Nephron (organoid): ENCODE measurements around the gene MAD1L1.

Source experiments
- H3K27ac Mint-ChIP-seq, 3 experiments: 2 replicates each; pipeline ENCODE4 v1.8.0; 2020; ENCODE audit warnings: mixed read lengths in 3 of 3, mild to moderate bottlenecking in 2 of 3, moderate library complexity in 1 of 3
- H3K27me3 Mint-ChIP-seq: 2 replicates; pipeline ENCODE4 v1.8.0; 2021; ENCODE audit warnings: low read depth, mild to moderate bottlenecking, moderate library complexity, mixed read lengths
- H3K36me3 Mint-ChIP-seq: 2 replicates; pipeline ENCODE4 v1.8.0; 2020; ENCODE audit warnings: low read depth, mixed read lengths
- H3K4me1 Mint-ChIP-seq: 2 replicates; pipeline ENCODE4 v1.8.0; 2020; ENCODE audit warnings: mixed read lengths
- H3K4me3 Mint-ChIP-seq, 3 experiments: 2 replicates each; pipeline ENCODE4 v1.8.0; 2020; ENCODE audit warnings: mild to moderate bottlenecking in 3 of 3, mixed read lengths in 3 of 3, moderate library complexity in 2 of 3
- H3K9me3 Mint-ChIP-seq: 2 replicates; pipeline ENCODE4 v1.8.0; 2020; ENCODE audit warnings: mixed read lengths
- TF ChIP-seq, protein P1 (sequence below), 3 experiments: fragments of 200-600 bp; sonication (generic); IDR thresholded peaks; one replicate each; pipeline ENCODE4 v1.5.0; 2021; ENCODE audit warnings: antibody characterized with exemption in 3 of 3; ENCODE audit not compliant: unreplicated experiment in 3 of 3

The MAD1L1 gene

DNA sequence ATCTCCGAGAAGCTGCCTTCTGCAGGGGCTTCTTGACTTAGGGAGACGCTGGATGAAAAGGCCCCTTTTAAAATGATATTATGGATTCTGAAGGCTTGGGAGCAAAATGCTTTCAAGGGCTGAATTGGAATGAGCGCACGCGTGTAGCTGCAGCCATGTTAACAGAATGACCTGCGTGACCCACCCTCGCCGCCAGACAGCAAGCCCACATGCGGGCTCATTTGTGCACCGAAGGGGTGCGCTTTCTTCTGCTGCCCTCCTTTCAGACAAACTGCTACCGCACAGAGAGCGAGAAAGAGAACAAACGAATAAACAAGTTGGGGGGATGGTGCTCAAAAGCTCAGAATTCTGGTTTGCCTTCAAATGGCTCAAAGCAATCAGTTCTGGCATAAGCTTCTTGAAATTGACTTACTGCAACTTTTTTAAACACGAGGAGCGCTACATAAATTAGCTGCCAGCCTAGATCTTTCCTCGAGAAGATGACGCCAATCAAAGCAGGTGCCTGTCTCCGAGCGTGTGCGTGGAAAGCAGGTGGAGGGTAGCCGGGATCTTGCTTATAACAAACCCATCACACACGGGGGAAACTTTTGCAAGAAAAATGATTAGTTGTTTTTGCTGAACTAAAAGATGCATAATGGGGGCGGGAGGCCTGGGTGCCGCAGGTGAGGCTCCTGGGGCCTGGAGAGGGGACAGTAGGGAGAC, 268.4 kb downstream of the MAD1L1 start:
- H3K27me3 Mint-ChIP-seq, result peaks cover under 1% of the 10 kb centered on the region
- no peak overlapping the region for H3K27ac Mint-ChIP-seq
- TF ChIP-seq, protein P1, sequence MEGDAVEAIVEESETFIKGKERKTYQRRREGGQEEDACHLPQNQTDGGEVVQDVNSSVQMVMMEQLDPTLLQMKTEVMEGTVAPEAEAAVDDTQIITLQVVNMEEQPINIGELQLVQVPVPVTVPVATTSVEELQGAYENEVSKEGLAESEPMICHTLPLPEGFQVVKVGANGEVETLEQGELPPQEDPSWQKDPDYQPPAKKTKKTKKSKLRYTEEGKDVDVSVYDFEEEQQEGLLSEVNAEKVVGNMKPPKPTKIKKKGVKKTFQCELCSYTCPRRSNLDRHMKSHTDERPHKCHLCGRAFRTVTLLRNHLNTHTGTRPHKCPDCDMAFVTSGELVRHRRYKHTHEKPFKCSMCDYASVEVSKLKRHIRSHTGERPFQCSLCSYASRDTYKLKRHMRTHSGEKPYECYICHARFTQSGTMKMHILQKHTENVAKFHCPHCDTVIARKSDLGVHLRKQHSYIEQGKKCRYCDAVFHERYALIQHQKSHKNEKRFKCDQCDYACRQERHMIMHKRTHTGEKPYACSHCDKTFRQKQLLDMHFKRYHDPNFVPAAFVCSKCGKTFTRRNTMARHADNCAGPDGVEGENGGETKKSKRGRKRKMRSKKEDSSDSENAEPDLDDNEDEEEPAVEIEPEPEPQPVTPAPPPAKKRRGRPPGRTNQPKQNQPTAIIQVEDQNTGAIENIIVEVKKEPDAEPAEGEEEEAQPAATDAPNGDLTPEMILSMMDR (IDR thresholded peaks at IDR 0.05; ENCODE audit: unreplicated experiment in 3 of 3), result no peak
- no peak overlapping the region for H3K4me3 Mint-ChIP-seq
- peaks cover 5% of the 10 kb centered on the region for H3K9me3 Mint-ChIP-seq
- no peaks in the 10 kb centered on the region for H3K4me1 Mint-ChIP-seq
- peaks cover 44% of the 10 kb centered on the region for H3K36me3 Mint-ChIP-seq

DNA sequence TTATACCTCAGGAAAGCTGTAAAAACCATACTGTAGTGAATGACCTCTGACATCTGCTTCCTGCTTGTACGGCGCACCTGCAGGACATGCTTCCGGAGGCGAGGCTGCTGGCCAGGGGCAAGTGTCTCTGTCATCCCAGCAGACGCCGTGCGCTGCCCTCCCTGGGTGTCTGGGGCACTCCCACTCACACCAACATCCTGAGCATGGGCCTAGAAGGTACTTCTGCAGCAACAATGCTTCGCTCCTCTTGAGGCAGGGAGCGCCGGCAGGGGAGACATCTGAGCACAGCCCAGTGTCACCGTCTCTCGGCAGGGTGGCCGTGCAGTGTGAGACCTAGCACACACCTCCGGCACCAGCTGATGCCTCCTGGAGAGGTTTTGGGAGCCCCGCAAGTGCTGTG, 269.2 kb downstream of the MAD1L1 start:
- H3K27me3 Mint-ChIP-seq, result peaks cover 4% of the 10 kb centered on the region
- no peak overlapping the region for H3K27ac Mint-ChIP-seq
- peaks cover 6% of the 10 kb centered on the region for H3K9me3 Mint-ChIP-seq
- no peaks in the 10 kb centered on the region for H3K4me1 Mint-ChIP-seq
- no peak overlapping the region for H3K4me3 Mint-ChIP-seq
- TF ChIP-seq, protein P1 (IDR thresholded peaks at IDR 0.05; ENCODE audit: unreplicated experiment in 3 of 3), result no peak
- peaks cover 45% of the 10 kb centered on the region for H3K36me3 Mint-ChIP-seq

DNA sequence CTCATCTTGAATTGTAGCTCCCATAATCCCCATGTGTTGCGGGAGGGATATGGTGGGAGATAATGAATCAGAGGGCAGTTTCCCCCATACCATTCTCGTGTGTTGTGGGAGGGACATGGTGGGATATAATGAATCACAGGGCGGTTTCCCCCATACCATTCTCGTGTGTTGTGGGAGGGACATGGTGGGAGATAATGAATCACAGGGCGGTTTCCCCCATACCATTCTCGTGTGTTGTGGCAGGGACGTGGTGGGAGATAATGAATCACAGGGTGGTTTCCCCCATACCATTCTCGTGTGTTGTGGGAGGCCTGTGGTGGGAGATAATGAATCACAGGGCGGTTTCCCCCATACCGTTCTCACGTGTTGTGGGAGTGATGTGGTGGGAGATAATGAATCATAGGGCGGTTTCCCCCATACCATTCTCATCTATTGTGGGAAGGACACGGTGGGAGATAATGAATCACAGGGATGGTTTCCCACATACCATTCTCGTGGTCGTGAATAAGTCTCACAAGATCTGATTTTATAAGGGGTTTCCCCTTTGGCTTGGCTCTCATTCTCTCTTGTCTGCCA, 271.0 kb downstream of the MAD1L1 start:
- Mint-ChIP-seq H3K27ac (no peak overlapping the region), H3K9me3 (peaks cover 8% of the 10 kb centered on the region), H3K4me3 (no peak overlapping the region), H3K36me3 (peaks cover 37% of the 10 kb centered on the region), H3K27me3 (peaks cover 4% of the 10 kb centered on the region), H3K4me1 (no peaks in the 10 kb centered on the region)
- TF ChIP-seq, protein P1 (IDR thresholded peaks at IDR 0.05; ENCODE audit: unreplicated experiment in 3 of 3), result no peak

DNA sequence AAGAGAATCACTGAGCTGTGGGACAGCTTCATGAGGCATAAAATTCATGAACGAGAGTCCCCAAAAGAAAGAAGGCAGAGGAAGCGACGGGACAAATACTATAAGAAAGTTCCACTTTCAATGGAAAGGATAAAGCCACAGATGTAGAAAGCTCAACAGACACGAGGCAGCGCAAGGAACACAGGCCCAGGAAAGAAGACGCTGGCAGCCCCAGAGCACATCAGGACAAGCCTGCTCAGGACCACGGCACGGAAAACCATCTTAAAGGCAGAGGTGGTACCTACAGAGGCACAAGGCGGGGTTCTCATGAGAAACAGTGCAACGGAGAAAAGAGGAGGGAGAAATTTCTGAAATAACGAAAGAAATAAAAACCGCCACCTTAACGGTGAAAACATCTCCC, 273.4 kb downstream of the MAD1L1 start:
- H3K4me3 Mint-ChIP-seq, result no peak overlapping the region
- no peak overlapping the region for H3K27ac Mint-ChIP-seq
- peaks cover 37% of the 10 kb centered on the region for H3K36me3 Mint-ChIP-seq
- H3K27me3 Mint-ChIP-seq, result peaks cover 4% of the 10 kb centered on the region
- TF ChIP-seq, protein P1 (IDR thresholded peaks at IDR 0.05; ENCODE audit: unreplicated experiment in 3 of 3), result no peak
- H3K9me3 Mint-ChIP-seq, result peaks cover 8% of the 10 kb centered on the region
- no peaks in the 10 kb centered on the region for H3K4me1 Mint-ChIP-seq

DNA sequence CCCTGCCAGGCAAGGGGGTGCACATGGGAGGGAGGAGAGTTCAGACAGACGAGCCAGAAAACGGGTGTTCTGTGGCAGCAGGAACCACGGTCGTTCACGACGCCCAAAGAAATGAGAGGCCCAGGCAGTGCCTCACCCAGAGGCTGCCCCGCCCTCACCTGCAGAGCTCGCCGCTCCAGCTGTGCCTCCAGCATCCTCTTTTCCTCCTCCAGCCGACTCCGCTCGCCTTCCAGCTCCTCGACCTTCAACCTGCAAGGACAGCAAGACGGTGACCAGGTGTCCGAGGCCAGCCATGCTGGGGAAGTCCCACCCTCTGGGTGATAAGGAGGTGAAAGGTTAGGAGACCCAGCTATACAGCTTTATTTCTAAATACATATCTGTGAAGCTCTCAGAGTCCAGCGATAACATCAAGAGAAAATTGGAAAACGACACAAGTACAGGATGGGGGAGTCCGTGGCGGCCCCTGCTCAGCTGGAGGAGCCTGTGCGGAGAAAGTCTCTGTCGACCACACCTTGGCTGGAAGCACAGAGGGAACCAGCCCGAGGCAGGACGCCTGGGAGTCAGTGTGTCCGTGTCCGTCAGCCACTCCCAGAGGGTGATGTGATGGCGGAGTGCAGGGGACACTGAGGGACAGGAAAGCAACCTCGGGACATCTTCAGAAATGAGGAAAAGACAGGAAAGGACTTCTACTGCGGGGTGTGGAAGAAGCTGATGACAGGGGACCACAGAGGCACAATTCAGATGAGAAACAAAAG, 275.1 kb downstream of the MAD1L1 start:
- TF ChIP-seq, protein P1 (IDR thresholded peaks at IDR 0.05; ENCODE audit: unreplicated experiment in 3 of 3), result no peak
- H3K4me1 Mint-ChIP-seq, result no peaks in the 10 kb centered on the region
- no peak overlapping the region for H3K27ac Mint-ChIP-seq
- H3K27me3 Mint-ChIP-seq, result peaks cover 4% of the 10 kb centered on the region
- H3K9me3 Mint-ChIP-seq, result peaks cover 8% of the 10 kb centered on the region
- no peak overlapping the region for H3K4me3 Mint-ChIP-seq
- peaks cover 37% of the 10 kb centered on the region for H3K36me3 Mint-ChIP-seq
